ENCODE data around the gene ZNF827. TPM values are rescaled to one million over a fixed set of nuclear protein-coding genes. Genes with fewer than 3 reads are reported as not detected.

The ZNF827 gene
- total RNA-seq, 1 donor from 2014 or later, result 14.1 TPM

GRCh38 chr4:145716661-145717200, 221.9 kb downstream of the ZNF827 start:
- no peak for TF ChIP-seq CTCF (conservative IDR thresholded peaks at IDR 0.05; ENCODE audit: low read depth, low read length)
- no peak overlapping the region for H3K4me3 ChIP-seq (ENCODE audit: low read depth, low read length)
- DNase-seq (ENCODE audit: low read depth), result no peak

- no peak for DNase-seq (ENCODE audit: low read depth)
- H3K4me3 ChIP-seq (ENCODE audit: low read depth, low read length), result no peak overlapping the region
- no peak for TF ChIP-seq CTCF (conservative IDR thresholded peaks at IDR 0.05; ENCODE audit: low read depth, low read length)
Observed at GRCh38 chr4:145716200-145716599, 222.4 kb downstream of the ZNF827 start.

- no peak overlapping the region for H3K4me3 ChIP-seq (ENCODE audit: low read depth, low read length)
- DNase-seq (ENCODE audit: low read depth), result peak; percentile 60
- no peak for TF ChIP-seq CTCF (conservative IDR thresholded peaks at IDR 0.05; ENCODE audit: low read depth, low read length)
Observed at GRCh38 chr4:145709843-145710242, 228.8 kb downstream of the ZNF827 start.

- no peak overlapping the region for H3K4me3 ChIP-seq (ENCODE audit: low read depth, low read length)
- TF ChIP-seq CTCF (conservative IDR thresholded peaks at IDR 0.05; ENCODE audit: low read depth, low read length), result no peak
- DNase-seq (ENCODE audit: low read depth), result no peak
Observed at GRCh38 chr4:145709336-145709735, 229.3 kb downstream of the ZNF827 start.

Other genes with a start within 250 kb of the ZNF827 start
- 51.4 and 63.8 TPM in 2 replicates for gene LSM6, start 236.9 kb upstream of the ZNF827 start, total RNA-seq

Data from epithelial cell of proximal tubule (primary cell).